Calu3 (cell line): ENCODE results near the gene TSPAN11. TPM values are rescaled to one million over a fixed set of nuclear protein-coding genes. Genes with fewer than 3 reads are reported as not detected.

Source experiments
- BruUV-seq: library from RNA; stranded (reverse); fragments of 400-500 nt; replicated peaks from 2 replicates; lab custom pipeline; 2021; lab: Mats Ljungman, UMichigan
- CTCF ChIA-PET: fragments of 300-600 bp; sonication (Branson Sonifier 250); formaldehyde crosslinking; loops from one replicate; lab custom pipeline; 2022; ENCODE audit warnings: antibody characterized with exemption; lab: Charles Lee
- DNase-seq: peaks from one replicate; pipeline ENCODE4 v3.0.0; 2022
- H3K27ac Mint-ChIP-seq: one replicate; pipeline ENCODE4 v1.8.0; 2022; ENCODE audit warnings: mixed read lengths; ENCODE audit not compliant: unreplicated experiment
- H3K27me3 Mint-ChIP-seq: one replicate; pipeline ENCODE4 v1.8.0; 2022; ENCODE audit warnings: mixed read lengths; ENCODE audit not compliant: unreplicated experiment
- H3K36me3 Mint-ChIP-seq: one replicate; pipeline ENCODE4 v1.8.0; 2022; ENCODE audit warnings: mild to moderate bottlenecking, moderate library complexity, mixed read lengths; ENCODE audit not compliant: insufficient read depth, unreplicated experiment
- H3K4me1 Mint-ChIP-seq: one replicate; pipeline ENCODE4 v1.8.0; 2022; ENCODE audit warnings: mild to moderate bottlenecking, low read depth, mixed read lengths; ENCODE audit not compliant: unreplicated experiment
- H3K4me3 Mint-ChIP-seq: one replicate; pipeline ENCODE4 v1.8.0; 2022; ENCODE audit warnings: mild to moderate bottlenecking, low read depth, moderate library complexity, mixed read lengths; ENCODE audit not compliant: unreplicated experiment
- H3K9me3 Mint-ChIP-seq: one replicate; pipeline ENCODE4 v1.8.0; 2022; ENCODE audit warnings: low read depth, mixed read lengths; ENCODE audit not compliant: unreplicated experiment
- intact Hi-C: fragments of 100-400 bp; cut with micrococcal nuclease; formaldehyde crosslinking; loops from one replicate; pipeline ENCODE4 v1.10.0; 2022; ENCODE audit not compliant: unreplicated experiment
- total RNA-seq: library from RNA; stranded (reverse); gene quantifications from 2 replicates; pipeline ENCODE4 v1.2.3, GENCODE V29; 2022
- TF ChIP-seq, protein P1 (sequence below): fragments of 200-600 bp; IDR thresholded peaks from one replicate; pipeline ENCODE4 v1.8.0; 2022; ENCODE audit warnings: antibody characterized with exemption; ENCODE audit not compliant: unreplicated experiment

TSPAN11 gene
- total RNA-seq, 1 experiment from 2014 or later, result not detected

- CTCF ChIA-PET, result interaction anchor here (0.6 kb wide), 1 partner anchor 301 kb away, joined by 3 read pairs; no protein-coding TSS in a partner anchor
These were observed 33.2 kb downstream of the TSPAN11 start for GRCh38 chr12:30959778-30960177.

GRCh38 chr12:30961030-30961429, 34.5 kb downstream of the TSPAN11 start:
- Mint-ChIP-seq H3K27ac (no peak overlapping the region), H3K9me3 (no peaks in the 10 kb centered on the region), H3K4me3 (no peak overlapping the region), H3K27me3 (peaks cover 98% of the 10 kb centered on the region), H3K36me3 (peaks cover 4% of the 10 kb centered on the region), H3K4me1 (no peaks in the 10 kb centered on the region)
- no peak for DNase-seq
- no TSS peak for BruUV-seq
- CTCF ChIA-PET, result no interaction called here
- intact Hi-C loops, result no loop called here
- TF ChIP-seq, protein P1, sequence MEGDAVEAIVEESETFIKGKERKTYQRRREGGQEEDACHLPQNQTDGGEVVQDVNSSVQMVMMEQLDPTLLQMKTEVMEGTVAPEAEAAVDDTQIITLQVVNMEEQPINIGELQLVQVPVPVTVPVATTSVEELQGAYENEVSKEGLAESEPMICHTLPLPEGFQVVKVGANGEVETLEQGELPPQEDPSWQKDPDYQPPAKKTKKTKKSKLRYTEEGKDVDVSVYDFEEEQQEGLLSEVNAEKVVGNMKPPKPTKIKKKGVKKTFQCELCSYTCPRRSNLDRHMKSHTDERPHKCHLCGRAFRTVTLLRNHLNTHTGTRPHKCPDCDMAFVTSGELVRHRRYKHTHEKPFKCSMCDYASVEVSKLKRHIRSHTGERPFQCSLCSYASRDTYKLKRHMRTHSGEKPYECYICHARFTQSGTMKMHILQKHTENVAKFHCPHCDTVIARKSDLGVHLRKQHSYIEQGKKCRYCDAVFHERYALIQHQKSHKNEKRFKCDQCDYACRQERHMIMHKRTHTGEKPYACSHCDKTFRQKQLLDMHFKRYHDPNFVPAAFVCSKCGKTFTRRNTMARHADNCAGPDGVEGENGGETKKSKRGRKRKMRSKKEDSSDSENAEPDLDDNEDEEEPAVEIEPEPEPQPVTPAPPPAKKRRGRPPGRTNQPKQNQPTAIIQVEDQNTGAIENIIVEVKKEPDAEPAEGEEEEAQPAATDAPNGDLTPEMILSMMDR, result no peak

More at GRCh38 chr12:30959778-30960177, 33.2 kb downstream of the TSPAN11 start:
- intact Hi-C loops, result no loop called here
- Mint-ChIP-seq H3K36me3 (peaks cover 4% of the 10 kb centered on the region), H3K27me3 (peaks cover 98% of the 10 kb centered on the region), H3K9me3 (no peaks in the 10 kb centered on the region), H3K4me3 (no peak overlapping the region), H3K4me1 (no peaks in the 10 kb centered on the region), H3K27ac (no peak overlapping the region)
- no peak for DNase-seq
- TF ChIP-seq, protein P1, result no peak
- BruUV-seq, result no TSS peak

- Mint-ChIP-seq H3K4me1 (no peaks in the 10 kb centered on the region), H3K4me3 (no peak overlapping the region), H3K27ac (no peak overlapping the region), H3K36me3 (peaks cover 4% of the 10 kb centered on the region), H3K27me3 (peaks cover 99% of the 10 kb centered on the region), H3K9me3 (no peaks in the 10 kb centered on the region)
- intact Hi-C loops, result no loop called here
- DNase-seq, result no peak
- TF ChIP-seq, protein P1, result no peak
- CTCF ChIA-PET, result no interaction called here
- BruUV-seq, result no TSS peak
These were observed 35.5 kb downstream of the TSPAN11 start for GRCh38 chr12:30962047-30962446.

GRCh38 chr12:30963709-30964564, 37.4 kb downstream of the TSPAN11 start:
- intact Hi-C loops, result no loop called here

More at GRCh38 chr12:30963709-30964564, 37.4 kb downstream of the TSPAN11 start:
- DNase-seq, result no peak
- H3K27ac Mint-ChIP-seq, result no peak overlapping the region
- no peaks in the 10 kb centered on the region for H3K4me1 Mint-ChIP-seq
- H3K4me3 Mint-ChIP-seq, result no peak overlapping the region
- H3K27me3 Mint-ChIP-seq, result peaks cover 100% of the 10 kb centered on the region
- BruUV-seq, result no TSS peak
- peaks cover 4% of the 10 kb centered on the region for H3K36me3 Mint-ChIP-seq
- CTCF ChIA-PET, result no interaction called here
- TF ChIP-seq, protein P1, result no peak
- no peaks in the 10 kb centered on the region for H3K9me3 Mint-ChIP-seq
